IPS DF 19.7 (cell line): ENCODE data around the gene IL22.
A peak's percentile ranks its signal among the peaks of the same experiment; 100 is the strongest.
"Not testable (repeated sequence)": the region's sequence is repeated elsewhere in the genome, so short reads cannot be mapped to it uniquely, and the experiment has no call there.

Experiments used
- DNase-seq: peaks from one replicate; pipeline ENCODE4 v3.0.0-alpha.2; 2013; ENCODE audit warnings: low read depth, low spot score

Gene IL22

GRCh38 chr12:68229956-68230355, 23.4 kb downstream of the IL22 start:
- no peak for DNase-seq

DNA sequence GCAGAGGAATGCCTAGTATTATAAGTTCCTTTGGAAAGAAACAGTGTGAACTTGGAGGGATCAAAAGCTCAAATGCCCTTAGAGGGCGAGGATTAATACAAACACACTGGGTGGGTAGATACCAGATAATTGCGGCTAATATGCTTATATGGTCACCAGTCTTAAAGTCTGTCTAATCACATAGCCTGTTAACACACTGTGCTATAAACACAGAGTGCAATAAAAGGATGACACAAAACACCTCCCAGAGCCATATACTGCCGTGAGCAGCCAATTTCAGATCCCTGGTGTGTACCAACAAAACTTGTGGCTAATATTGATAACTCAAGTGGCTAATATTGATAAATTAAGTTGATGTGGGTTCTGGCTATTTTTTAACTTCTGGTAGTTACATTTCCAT, 26.0 kb downstream of the IL22 start:
- no peak for DNase-seq

DNA sequence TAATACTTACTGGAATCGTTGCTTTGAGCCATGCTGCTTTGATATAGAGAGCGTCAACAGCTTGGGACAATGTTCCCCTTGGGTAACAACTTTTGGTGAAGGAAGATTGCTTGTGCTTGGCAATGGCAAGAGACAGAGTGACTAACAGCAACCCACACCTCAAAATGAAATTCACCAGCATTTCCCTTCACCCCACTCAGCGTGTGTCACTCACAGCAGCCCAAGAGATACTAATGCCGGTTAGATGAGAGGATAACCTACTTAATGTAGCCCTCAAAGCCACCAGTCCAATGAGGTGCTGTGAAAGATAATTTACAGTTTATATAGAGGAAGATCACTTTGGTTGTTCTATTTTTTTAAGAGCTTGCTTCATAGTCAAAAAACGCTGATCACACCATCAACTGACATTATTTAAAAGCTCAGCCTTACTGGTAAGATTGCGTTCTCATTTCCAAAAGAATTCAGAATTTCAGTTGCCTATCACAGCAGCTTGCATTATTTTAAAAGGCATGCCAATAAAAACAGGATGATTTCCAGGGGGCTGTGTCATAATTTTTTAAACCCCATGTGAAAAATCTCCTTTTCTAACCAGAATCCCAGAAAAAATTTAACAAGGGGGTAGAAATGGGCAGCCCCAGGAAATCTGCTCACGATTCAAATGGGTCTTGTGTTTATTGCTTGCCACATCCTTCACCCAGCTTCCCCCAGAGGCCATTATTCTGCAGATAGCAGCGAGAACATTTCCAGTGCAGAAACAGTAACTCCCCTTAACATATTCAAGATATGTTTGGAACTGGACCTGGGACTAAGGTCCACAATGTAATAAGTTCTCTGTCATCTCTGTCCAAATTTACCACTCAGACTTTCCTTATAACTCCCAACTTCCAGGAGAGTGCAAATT, 27.6 kb downstream of the IL22 start, which contains the start of gene IL26:
Gene IL26, minus strand, starts transcription at position 235 of the 901 bp plus-strand sequence. Its CDS starts 54 bp downstream, at position 181.
- no peak for DNase-seq

DNA sequence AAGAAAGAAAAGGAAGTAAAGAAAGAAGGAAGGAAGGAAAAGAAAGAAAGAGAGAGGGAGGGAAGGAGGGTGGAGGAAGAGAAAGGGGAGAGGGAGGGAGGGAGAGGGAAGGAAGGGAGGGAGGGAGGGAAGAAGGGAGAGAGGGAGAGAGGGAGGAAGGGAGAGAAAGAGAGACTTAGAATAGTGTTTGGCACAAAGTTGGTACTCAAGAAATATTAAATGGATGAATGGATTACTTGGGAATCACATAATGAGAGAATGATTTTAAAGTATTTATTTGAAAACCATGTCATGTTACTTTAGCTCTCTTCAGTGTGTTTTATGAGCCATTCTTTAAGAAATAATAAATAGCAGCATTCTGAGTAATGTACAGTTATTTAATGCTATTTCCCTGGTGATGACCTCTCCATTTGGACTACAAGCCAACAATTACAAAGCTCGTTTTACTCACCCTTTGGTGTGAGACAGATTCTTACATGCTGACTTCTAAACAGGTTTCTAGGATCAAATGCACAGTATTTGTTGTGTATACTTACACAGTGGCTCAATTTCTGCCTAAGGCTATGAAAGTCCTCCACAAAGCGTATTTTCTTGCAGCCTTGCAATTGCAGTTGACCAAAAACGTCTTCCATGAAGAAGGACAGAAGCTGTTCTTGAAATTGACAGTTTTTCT, 28.7 kb downstream of the IL22 start:
- DNase-seq, result no peak

DNA sequence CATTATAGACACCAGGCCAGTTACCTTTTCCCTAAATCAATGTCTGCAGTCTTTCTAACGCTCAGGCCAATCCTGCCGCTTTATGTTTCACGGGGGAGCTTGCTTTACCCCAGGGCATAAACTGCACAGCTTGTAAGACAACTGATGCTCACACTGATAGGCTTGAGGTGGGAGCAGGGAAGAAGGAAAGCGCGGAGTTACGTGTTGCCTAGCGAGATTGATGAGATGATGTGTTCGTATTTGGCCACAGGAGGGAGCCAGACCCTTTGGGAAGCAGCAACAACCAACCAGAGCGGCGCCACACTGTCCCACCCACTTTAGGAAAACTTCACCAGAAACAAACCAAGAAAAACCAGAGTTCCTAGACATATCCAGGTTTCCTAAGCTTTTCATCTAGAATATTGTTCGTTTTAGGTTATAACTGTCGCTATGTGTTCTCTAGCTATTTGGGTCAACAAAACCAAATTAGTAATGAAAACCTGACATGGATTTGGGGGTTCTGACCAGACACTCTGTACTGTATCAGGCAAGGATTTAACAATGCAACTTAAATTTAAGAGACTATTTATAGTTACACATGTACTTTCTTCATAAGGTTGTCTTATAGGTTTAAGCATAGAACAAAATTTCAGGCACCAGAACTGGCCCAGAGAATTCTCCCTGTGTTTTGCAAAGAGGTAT, 30.2 kb downstream of the IL22 start:
- peak; percentile 75 for DNase-seq

DNA sequence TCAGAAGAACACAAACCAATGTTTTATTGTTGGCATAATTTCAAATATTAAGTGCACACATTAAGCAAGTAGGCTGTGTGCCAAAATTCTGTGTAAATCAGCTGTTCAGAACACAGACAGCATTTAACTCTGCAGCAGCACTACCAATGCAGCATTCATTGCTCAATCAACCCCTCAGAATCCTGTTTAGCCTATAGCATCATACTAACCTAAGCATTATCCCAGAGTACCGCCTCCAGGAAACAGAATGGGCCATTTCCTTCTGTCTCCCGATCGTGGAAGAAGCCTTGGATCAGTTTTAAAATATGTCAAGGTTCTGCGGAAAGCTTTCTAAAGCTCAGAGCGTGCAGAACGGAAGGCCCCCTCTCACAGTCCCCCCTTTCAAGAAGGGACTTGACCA, 31.1 kb downstream of the IL22 start:
- DNase-seq, result no peak

DNA sequence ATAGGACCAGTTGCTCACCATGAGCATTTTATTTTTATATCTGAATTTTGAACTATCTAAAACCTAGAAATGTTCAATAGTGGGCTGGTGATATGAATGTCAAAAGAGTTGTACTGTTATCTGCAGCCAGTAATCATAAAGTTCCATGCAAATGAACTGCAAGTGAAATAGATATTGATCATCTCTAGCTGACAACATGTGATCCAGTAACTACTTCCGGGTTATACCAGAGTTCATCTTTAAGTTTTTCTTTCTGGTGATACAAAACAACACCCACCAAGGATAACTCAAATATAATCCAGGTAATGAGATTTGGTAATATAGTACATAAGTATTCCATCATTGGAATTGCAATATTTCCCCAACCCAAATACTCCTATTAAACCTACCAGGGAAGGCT, 31.9 kb downstream of the IL22 start:
- DNase-seq, result no peak

GRCh38 chr12:68210875-68211274, 42.5 kb downstream of the IL22 start:
- DNase-seq, result no peak

GRCh38 chr12:68209048-68209728, 44.2 kb downstream of the IL22 start:
- DNase-seq, result not testable (repeated sequence)

- no peak for DNase-seq
Measured at GRCh38 chr12:68207276-68207675, 46.1 kb downstream of the IL22 start.

DNA sequence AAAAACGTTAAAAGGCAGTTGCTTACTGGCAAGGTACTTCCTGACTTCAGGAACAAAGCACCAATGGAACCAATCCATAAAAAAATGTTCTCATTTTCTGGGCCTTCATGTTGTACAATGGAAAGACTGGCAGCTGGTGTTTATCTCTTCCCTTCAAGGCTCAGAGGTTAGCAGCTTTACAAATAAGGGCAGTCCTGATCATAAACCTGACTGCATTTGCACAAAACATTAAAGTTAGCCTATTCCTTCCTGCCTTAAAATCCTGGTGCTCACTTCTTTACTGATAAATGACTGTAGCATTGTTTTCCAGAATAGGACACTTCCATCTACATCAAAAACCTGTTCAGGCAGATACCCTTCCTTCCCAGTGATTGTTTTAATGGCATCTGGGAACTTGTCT, 47.0 kb downstream of the IL22 start:
- DNase-seq, result no peak

GRCh38 chr12:68203460-68203875, 49.9 kb downstream of the IL22 start:
- no peak for DNase-seq

DNA sequence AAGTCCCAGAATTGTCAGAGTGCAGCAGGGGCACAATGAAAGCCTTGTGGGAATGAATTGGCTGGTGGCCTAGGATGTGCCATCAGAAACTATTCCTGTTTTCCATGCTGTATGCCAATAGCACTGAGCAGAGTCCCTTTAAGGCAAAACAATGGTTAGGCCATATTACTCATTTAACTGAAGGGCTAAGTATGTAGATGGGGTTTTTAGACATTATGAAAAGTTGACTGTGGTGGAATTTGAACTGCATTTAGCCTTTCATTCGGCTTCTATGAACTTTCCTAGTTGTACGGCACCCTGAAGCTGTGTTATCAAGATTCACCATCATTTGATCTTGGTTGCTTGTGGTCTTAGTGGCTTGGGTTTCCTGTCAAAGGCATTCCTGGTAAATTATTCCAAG, 52.5 kb downstream of the IL22 start:
- DNase-seq, result no peak

- no peak for DNase-seq
Measured at GRCh38 chr12:68199127-68199526, 54.3 kb downstream of the IL22 start.

- DNase-seq, result no peak
Measured at GRCh38 chr12:68198507-68199086, 54.8 kb downstream of the IL22 start.
